ENCODE results near the gene ATXN7L1.

DNA sequence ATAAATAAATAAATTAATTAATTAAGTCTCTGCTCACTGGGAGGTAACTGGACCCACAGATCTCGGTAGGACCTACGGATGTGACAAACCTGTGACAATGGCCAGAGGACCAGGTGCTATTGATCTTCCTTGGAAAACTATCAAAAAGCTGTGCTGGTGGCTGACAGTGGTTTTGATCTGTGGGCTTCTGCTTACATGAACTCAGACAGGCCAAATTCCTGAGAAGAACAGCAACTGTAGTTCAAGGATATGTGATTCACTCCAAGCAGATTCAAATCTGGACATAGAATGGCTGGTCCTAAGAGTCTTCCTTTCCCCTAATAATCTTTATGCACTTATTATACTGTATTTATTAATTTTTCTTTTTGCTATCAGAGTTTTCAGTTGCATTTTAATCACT lies 80.0 kb downstream of the ATXN7L1 start:
- TF ChIP-seq SUZ12 (IDR thresholded peaks at IDR 0.05; ENCODE audit: extremely low read depth, insufficient read depth, insufficient read length) = no peak
- TF ChIP-seq ZNF274 (IDR thresholded peaks at IDR 0.05; ENCODE audit: low read depth, low read length) = no peak
